ENCODE results near the gene GLS2. TPM values are rescaled to one million over a fixed set of nuclear protein-coding genes. Genes with fewer than 3 reads are reported as not detected.

The GLS2 gene
- total and polyA plus RNA-seq, 9 of the 15 experiments (the other 6 are each of a cell fraction or from before 2014, with no cell fraction given): 0.11 TPM; not detected in 8

DNA sequence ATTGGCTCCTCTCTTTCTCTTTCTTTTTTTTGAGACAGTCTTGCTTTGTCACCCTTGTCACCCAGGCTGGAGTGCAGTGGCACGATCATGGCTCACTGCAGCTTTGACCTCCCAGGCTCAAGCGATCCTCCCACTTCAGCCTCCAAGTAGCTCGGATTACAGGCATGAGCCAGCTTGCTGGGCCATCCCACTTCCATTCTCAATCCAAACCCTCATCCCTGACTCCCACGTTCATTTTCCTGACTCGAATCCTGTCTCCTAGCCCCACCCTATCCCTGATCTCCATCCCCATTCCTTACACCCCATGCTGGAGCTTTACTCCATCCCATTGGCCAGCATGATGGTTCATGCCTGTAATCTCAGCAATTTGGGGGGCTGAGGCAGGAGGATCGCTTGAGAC, 11.8 kb downstream of the GLS2 start:
- no TSS peak for BruUV-seq (replicated peaks)
- TF ChIP-seq ZNF830 (CRISPR knock-in tag; IDR thresholded peaks at IDR 0.05): no peak
- no peak for TF ChIP-seq CBFA2T2 (conservative IDR thresholded peaks at IDR 0.05)
- no peak for TF ChIP-seq ZSCAN29 (IDR thresholded peaks at IDR 0.05)
- TF ChIP-seq E2F1 (CRISPR knock-in tag; IDR thresholded peaks at IDR 0.05): no peak
- TF ChIP-seq HMBOX1 (IDR thresholded peaks at IDR 0.05): no peak
- no peak for TF ChIP-seq STAT5A (IDR thresholded peaks at IDR 0.05; ENCODE audit: borderline replicate concordance, low read length)
- TF ChIP-seq CTBP1 (IDR thresholded peaks at IDR 0.05; ENCODE audit: borderline replicate concordance): no peak
- TF ChIP-seq ASH1L (IDR thresholded peaks at IDR 0.05; ENCODE audit: borderline replicate concordance, low read depth, partially characterized antibody): no peak
- TF ChIP-seq ZNF217 (CRISPR knock-in tag; IDR thresholded peaks at IDR 0.05): no peak
- no peak for TF ChIP-seq MAFG (tag; conservative IDR thresholded peaks at IDR 0.05)
- no peak for TF ChIP-seq ATF6 (CRISPR knock-in tag; IDR thresholded peaks at IDR 0.05)
- TF ChIP-seq CHCHD3 (CRISPR knock-in tag; IDR thresholded peaks at IDR 0.05): no peak
- TF ChIP-seq SMAD3 (CRISPR knock-in tag; conservative IDR thresholded peaks at IDR 0.05): no peak
- TF ChIP-seq TRIM24 (IDR thresholded peaks at IDR 0.05): no peak
- TF ChIP-seq DDX20 (tag; IDR thresholded peaks at IDR 0.05; ENCODE audit: low read depth): no peak
- TF ChIP-seq MED1 (CRISPR knock-in tag; IDR thresholded peaks at IDR 0.05; ENCODE audit: borderline replicate concordance): no peak
- TF ChIP-seq SMAD1 (IDR thresholded peaks at IDR 0.05; ENCODE audit: low read depth, low read length, partially characterized antibody): no peak
- TF ChIP-seq, protein P1, sequence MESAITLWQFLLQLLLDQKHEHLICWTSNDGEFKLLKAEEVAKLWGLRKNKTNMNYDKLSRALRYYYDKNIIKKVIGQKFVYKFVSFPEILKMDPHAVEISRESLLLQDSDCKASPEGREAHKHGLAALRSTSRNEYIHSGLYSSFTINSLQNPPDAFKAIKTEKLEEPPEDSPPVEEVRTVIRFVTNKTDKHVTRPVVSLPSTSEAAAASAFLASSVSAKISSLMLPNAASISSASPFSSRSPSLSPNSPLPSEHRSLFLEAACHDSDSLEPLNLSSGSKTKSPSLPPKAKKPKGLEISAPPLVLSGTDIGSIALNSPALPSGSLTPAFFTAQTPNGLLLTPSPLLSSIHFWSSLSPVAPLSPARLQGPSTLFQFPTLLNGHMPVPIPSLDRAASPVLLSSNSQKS (CRISPR knock-in tag; IDR thresholded peaks at IDR 0.05): no peak
- TF ChIP-seq DACH1 (IDR thresholded peaks at IDR 0.05; ENCODE audit: partially characterized antibody): no peak
- no peak overlapping the region for H3K4me3 ChIP-seq
- no peak for FAIRE-seq
- H3K79me2 ChIP-seq (ENCODE audit: control insufficient read depth, insufficient read depth, low read length): no peaks in the 10 kb centered on the region
- H4K20me1 ChIP-seq (replicated peaks; ENCODE audit: control insufficient read depth, insufficient read depth, low read length): 0 out of 2 replicates have a peak, but pooled peaks cover 8% of the 10 kb centered on the region
- H3K9ac ChIP-seq (ENCODE audit: insufficient read depth in 1 of 2, low read depth in 2 of 2, low read length in 2 of 2): no peak overlapping the region
- H3K27me3 ChIP-seq (ENCODE audit: control insufficient read depth in 2 of 2, insufficient read depth in 2 of 2, low read length in 2 of 2): no peaks in the 10 kb centered on the region
- ATAC-seq: no peak
- H3K9me1 ChIP-seq (ENCODE audit: control insufficient read depth, insufficient read depth, low read length): peaks cover 5% of the 10 kb centered on the region
- DNase-seq (ENCODE audit: extremely low read depth in 1 of 4, low spot score in 3 of 4): no peak
- ChIA-PET CTCF (ENCODE audit: low intra/inter-chr PET ratio) (no interaction called here), POLR2A (interaction anchor here (0.6 to 1.3 kb wide), 4 partner anchors 9 to 92 kb away, joined by 3 to 4 read pairs (median 3); no protein-coding TSS in a partner anchor)
- peaks cover 5% of the 10 kb centered on the region; the same call in 1 of the 3 replicates for H3K36me3 ChIP-seq (ENCODE audit: control insufficient read depth, insufficient read depth, low read length)
- no peak overlapping the region for H3K27ac ChIP-seq (ENCODE audit: extremely low read depth, low read depth, low read length)
- in situ Hi-C loops (cut with MboI) (no loop called here), intact Hi-C loops (cut with micrococcal nuclease) (no loop called here)
- 26% methylated on average over 6 of the region's 6 CpGs for WGBS (ENCODE audit: insufficient coverage, low coverage, missing lambda C conversion rate)
- no peaks in the 10 kb centered on the region for H3K9me3 ChIP-seq (replicated peaks; ENCODE audit: control insufficient read depth, insufficient read depth, low read depth, low read length)
- no peak overlapping the region for H3K4me2 ChIP-seq (ENCODE audit: insufficient read depth, low read length)
- no peak overlapping the region for H2AFZ ChIP-seq (ENCODE audit: low read depth, low read length)
- H3K4me1 ChIP-seq (replicated peaks in 1 of 2; ENCODE audit: control insufficient read depth in 2 of 2, insufficient read depth in 2 of 2, low read length in 2 of 2): peaks cover 0 to 4% of the 10 kb centered on the region in 2 experiments; a peak in 2 of 5 replicates

All from K562 (cell line).